ENCODE measurements around the gene LMO1. TPM values are rescaled to one million over a fixed set of nuclear protein-coding genes. Genes with fewer than 3 reads are reported as not detected.

The LMO1 gene
- total and polyA plus RNA-seq, 9 of the 15 experiments (the other 6 are each of a cell fraction or from before 2014, with no cell fraction given), result not detected

DNA sequence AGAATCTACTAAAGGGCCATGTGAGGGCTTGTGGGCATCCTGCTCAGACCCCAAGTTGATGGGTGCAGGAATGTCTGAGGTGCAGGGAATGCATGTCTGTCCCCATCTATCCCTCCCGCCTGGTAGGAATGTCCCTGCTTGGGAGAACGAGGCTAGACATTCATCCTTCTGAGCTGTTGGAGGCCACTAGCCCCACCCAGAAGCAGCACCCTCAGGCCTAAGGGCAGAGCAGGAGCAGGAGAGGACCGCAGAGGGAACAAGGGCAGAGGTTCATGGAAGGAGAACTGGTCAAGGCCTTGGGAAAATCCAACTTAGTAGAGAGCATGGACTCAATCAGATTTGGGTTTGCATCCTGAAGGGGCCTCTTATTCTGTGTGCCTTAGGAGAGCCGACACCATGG lies 22.1 kb upstream of the LMO1 start (continued):
- TF ChIP-seq ZHX1 (conservative IDR thresholded peaks at IDR 0.05; ENCODE audit: low read length) (no peak), DPF2 (IDR thresholded peaks at IDR 0.05) (no peak), TOE1 (IDR thresholded peaks at IDR 0.05; ENCODE audit: borderline replicate concordance) (no peak), TOE1 (CRISPR knock-in tag; IDR thresholded peaks at IDR 0.05; ENCODE audit: borderline replicate concordance, low read depth) (no peak), TGIF2 (CRISPR knock-in tag; IDR thresholded peaks at IDR 0.05) (no peak), ZNF507 (tag; conservative IDR thresholded peaks at IDR 0.05) (no peak), ZFP36 (IDR thresholded peaks at IDR 0.05; ENCODE audit: low read depth, low read length, partially characterized antibody) (no peak), CAMTA2 (CRISPR knock-in tag; conservative IDR thresholded peaks at IDR 0.05) (no peak)
- TF ChIP-seq, protein P1, sequence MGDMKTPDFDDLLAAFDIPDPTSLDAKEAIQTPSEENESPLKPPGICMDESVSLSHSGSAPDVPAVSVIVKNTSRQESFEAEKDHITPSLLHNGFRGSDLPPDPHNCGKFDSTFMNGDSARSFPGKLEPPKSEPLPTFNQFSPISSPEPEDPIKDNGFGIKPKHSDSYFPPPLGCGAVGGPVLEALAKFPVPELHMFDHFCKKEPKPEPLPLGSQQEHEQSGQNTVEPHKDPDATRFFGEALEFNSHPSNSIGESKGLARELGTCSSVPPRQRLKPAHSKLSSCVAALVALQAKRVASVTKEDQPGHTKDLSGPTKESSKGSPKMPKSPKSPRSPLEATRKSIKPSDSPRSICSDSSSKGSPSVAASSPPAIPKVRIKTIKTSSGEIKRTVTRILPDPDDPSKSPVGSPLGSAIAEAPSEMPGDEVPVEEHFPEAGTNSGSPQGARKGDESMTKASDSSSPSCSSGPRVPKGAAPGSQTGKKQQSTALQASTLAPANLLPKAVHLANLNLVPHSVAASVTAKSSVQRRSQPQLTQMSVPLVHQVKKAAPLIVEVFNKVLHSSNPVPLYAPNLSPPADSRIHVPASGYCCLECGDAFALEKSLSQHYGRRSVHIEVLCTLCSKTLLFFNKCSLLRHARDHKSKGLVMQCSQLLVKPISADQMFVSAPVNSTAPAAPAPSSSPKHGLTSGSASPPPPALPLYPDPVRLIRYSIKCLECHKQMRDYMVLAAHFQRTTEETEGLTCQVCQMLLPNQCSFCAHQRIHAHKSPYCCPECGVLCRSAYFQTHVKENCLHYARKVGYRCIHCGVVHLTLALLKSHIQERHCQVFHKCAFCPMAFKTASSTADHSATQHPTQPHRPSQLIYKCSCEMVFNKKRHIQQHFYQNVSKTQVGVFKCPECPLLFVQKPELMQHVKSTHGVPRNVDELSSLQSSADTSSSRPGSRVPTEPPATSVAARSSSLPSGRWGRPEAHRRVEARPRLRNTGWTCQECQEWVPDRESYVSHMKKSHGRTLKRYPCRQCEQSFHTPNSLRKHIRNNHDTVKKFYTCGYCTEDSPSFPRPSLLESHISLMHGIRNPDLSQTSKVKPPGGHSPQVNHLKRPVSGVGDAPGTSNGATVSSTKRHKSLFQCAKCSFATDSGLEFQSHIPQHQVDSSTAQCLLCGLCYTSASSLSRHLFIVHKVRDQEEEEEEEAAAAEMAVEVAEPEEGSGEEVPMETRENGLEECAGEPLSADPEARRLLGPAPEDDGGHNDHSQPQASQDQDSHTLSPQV (IDR thresholded peaks at IDR 0.05), result no peak
- TF ChIP-seq, protein P2, sequence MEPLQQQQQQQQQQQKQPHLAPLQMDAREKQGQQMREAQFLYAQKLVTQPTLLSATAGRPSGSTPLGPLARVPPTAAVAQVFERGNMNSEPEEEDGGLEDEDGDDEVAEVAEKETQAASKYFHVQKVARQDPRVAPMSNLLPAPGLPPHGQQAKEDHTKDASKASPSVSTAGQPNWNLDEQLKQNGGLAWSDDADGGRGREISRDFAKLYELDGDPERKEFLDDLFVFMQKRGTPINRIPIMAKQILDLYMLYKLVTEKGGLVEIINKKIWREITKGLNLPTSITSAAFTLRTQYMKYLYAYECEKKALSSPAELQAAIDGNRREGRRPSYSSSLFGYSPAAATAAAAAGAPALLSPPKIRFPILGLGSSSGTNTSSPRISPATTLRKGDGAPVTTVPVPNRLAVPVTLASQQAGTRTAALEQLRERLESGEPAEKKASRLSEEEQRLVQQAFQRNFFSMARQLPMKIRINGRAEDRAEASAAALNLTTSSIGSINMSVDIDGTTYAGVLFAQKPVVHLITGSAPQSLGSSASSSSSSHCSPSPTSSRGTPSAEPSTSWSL (CRISPR knock-in tag; IDR thresholded peaks at IDR 0.05; ENCODE audit: borderline replicate concordance), result no peak
